Endothelial cell of umbilical vein (primary cell): ENCODE results near the gene PRX. TPM values are rescaled to one million over a fixed set of nuclear protein-coding genes. Genes with fewer than 3 reads are reported as not detected.

Source experiments
- BruUV-seq: library from RNA; stranded (reverse); fragments of 400-500 nt; replicated peaks from 2 replicates; lab custom pipeline; 2021; lab: Mats Ljungman, UMichigan
- CTCF ChIA-PET: fragments of 300-600, 350-600 bp; sonication (Branson Sonifier 250); formaldehyde crosslinking; loops from one replicate; lab custom pipeline; 2021; ENCODE audit warnings: antibody characterized with exemption, inconsistent platforms; lab: Charles Lee
- POLR2A ChIA-PET: fragments of 300-600, 350-600 bp; sonication (Branson Sonifier 250); formaldehyde crosslinking; loops from one replicate; lab custom pipeline; 2021; ENCODE audit warnings: antibody characterized with exemption, inconsistent platforms; lab: Charles Lee
- DNase-seq: peaks from one replicate; pipeline ENCODE4 v3.0.0-alpha.2; 2011; ENCODE audit warnings: low read depth, low spot score
- FAIRE-seq: peaks from 2 replicates; lab custom pipeline; 2011; peaks lifted over from hg19 to GRCh38; lab: Jason Lieb, UNC
- H2AFZ ChIP-seq: 2 replicates; pipeline ENCODE4 v1.6.0; 2012; ENCODE audit warnings: low read depth, low read length, control low read depth, inconsistent platforms
- H3K27ac ChIP-seq: 2 replicates; pipeline ENCODE4 v1.5.1; 2011; ENCODE audit warnings: low read depth, mild to moderate bottlenecking, control low read depth, low read length, moderate library complexity; ENCODE audit not compliant: insufficient read depth
- H3K27me3 ChIP-seq, 2 experiments: 2 replicates each; pipeline versions ENCODE4 v1.6.0 to v1.6.1; 2011; ENCODE audit warnings: low read length in 2 of 2, mixed read lengths in 1 of 2; ENCODE audit not compliant: control insufficient read depth in 2 of 2, insufficient read depth in 2 of 2
- H3K36me3 ChIP-seq, 2 experiments: 2 replicates in 1 of 2; 3 replicates in 1 of 2; pipeline ENCODE4 v1.5.1; 2011; ENCODE audit warnings: low read length in 2 of 2, mild to moderate bottlenecking in 1 of 2, moderate library complexity in 1 of 2; ENCODE audit not compliant: control insufficient read depth in 2 of 2, insufficient read depth in 2 of 2; ENCODE audit errors: extremely low read depth in 1 of 2
- H3K4me1 ChIP-seq: 3 replicates; pipeline ENCODE4 v1.5.1; 2011; ENCODE audit warnings: mild to moderate bottlenecking, low read length; ENCODE audit not compliant: control insufficient read depth, insufficient read depth; ENCODE audit errors: extremely low read depth
- H3K4me2 ChIP-seq: 2 replicates; pipeline ENCODE4 v1.6.1; 2011; ENCODE audit warnings: low read length, control low read depth, mixed read lengths; ENCODE audit not compliant: insufficient read depth
- H3K4me3 ChIP-seq, 3 experiments: fragments of 200-600 bp in 1 of 3; sonication (generic), shearing (Covaris generic) in 1 of 3; replicated peaks in 1 of 3; 2 replicates each; pipeline ENCODE4 v1.5.1; 2011 to 2016; ENCODE audit warnings: control low read depth in 3 of 3, low read length in 3 of 3, mild to moderate bottlenecking in 2 of 3, inconsistent platforms in 1 of 3, low read depth in 1 of 3, moderate library complexity in 1 of 3; ENCODE audit not compliant: insufficient read depth in 1 of 3
- H3K79me2 ChIP-seq: 2 replicates; pipeline ENCODE4 v1.6.0; 2012; ENCODE audit warnings: low read length, inconsistent platforms; ENCODE audit not compliant: control insufficient read depth, insufficient read depth
- H3K9ac ChIP-seq: replicated peaks from 2 replicates; pipeline ENCODE3; 2011; ENCODE audit warnings: low read length, control low read depth; ENCODE audit not compliant: insufficient read depth; ENCODE audit errors: extremely low read depth
- H3K9me1 ChIP-seq: replicated peaks from 3 replicates; pipeline ENCODE4 v1.6.0; 2011; ENCODE audit warnings: mild to moderate bottlenecking, low read length; ENCODE audit not compliant: control insufficient read depth, insufficient read depth; ENCODE audit errors: extremely low read depth
- H3K9me3 ChIP-seq: replicated peaks from 2 replicates; pipeline ENCODE4 v1.5.1; 2012; ENCODE audit warnings: low read length, inconsistent platforms; ENCODE audit not compliant: control insufficient read depth, insufficient read depth
- H4K20me1 ChIP-seq: replicated peaks from 2 replicates; pipeline ENCODE3; 2011; ENCODE audit warnings: mild to moderate bottlenecking, low read length; ENCODE audit not compliant: control insufficient read depth, insufficient read depth; ENCODE audit errors: extremely low read depth
- CTCF ChIP-seq, 2 donors: IDR thresholded peaks; 1 replicate in 1 of 2; 2 replicates in 1 of 2; pipeline ENCODE4 v1.5.1; 2011; ENCODE audit warnings: low read length in 2 of 2, mild to moderate bottlenecking in 2 of 2, moderate library complexity in 2 of 2, control low read depth in 1 of 2, inconsistent platforms in 1 of 2, low read depth in 1 of 2; ENCODE audit not compliant: insufficient read depth in 1 of 2; ENCODE audit errors: extremely low read depth in 1 of 2
- EZH2 ChIP-seq: IDR thresholded peaks from 2 replicates; pipeline ENCODE4 v1.6.1; 2012; ENCODE audit warnings: borderline replicate concordance, low read depth, mild to moderate bottlenecking, moderate library complexity, low read length, inconsistent platforms; ENCODE audit not compliant: severe bottlenecking
- FOS ChIP-seq: IDR thresholded peaks from 2 replicates; pipeline ENCODE4 v1.6.1; 2011; ENCODE audit warnings: mild to moderate bottlenecking, low read length, moderate library complexity, borderline replicate concordance; ENCODE audit not compliant: insufficient read depth
- GATA2 ChIP-seq: IDR thresholded peaks from 2 replicates; pipeline ENCODE4 v1.7.0; 2011; ENCODE audit warnings: low read depth, mild to moderate bottlenecking, moderate library complexity, mixed read lengths, low read length; ENCODE audit not compliant: insufficient read length, insufficient read depth
- JUN ChIP-seq: IDR thresholded peaks from 2 replicates; pipeline ENCODE4 v1.6.1; 2011; ENCODE audit warnings: borderline replicate concordance, low read depth; ENCODE audit not compliant: insufficient read length, insufficient read depth
- MAX ChIP-seq: IDR thresholded peaks from 2 replicates; pipeline ENCODE4 v1.6.1; 2011; ENCODE audit not compliant: insufficient read depth, insufficient read length
- MYC ChIP-seq: IDR thresholded peaks from one replicate; pipeline ENCODE4 v1.6.1; 2011; ENCODE audit warnings: mild to moderate bottlenecking, low read depth, low read length
- POLR2A ChIP-seq: IDR thresholded peaks from 2 replicates; pipeline ENCODE4 v1.6.1; 2012; ENCODE audit warnings: low read depth, mild to moderate bottlenecking, control low read depth, low read length
- POLR2AphosphoS5 ChIP-seq: IDR thresholded peaks from 2 replicates; pipeline ENCODE4 v1.6.1; 2012; ENCODE audit warnings: low read depth, mild to moderate bottlenecking, control low read depth, low read length, moderate library complexity; ENCODE audit not compliant: insufficient read depth
- dilution Hi-C: fragments of 300-500 bp; cut with MboI; formaldehyde crosslinking; loops from one replicate; pipeline ENCODE4 v1.15.0; 2019; ENCODE audit warnings: low sequenced_read_pairs; ENCODE audit not compliant: extremely low pct_ligation_motif_present
- intact Hi-C: fragments of 100-400 bp; cut with micrococcal nuclease; formaldehyde crosslinking; loops from one replicate; pipeline ENCODE4 v1.10.0; 2022
- polyA plus RNA-seq, 4 experiments: library from polyadenylated mRNA; depleted of rRNA in 3 of 4; stranded (reverse) in 3 of 4; unstranded in 1 of 4; fragments of >200 nt; gene quantifications; 2 replicates each; pipeline versions ENCODE4 v1.2.1 to v1.2.3, GENCODE V29; 2011 to 2012; ENCODE audit warnings: missing spikeins in 1 of 4
- total RNA-seq: library from RNA; stranded (reverse); gene quantifications from 2 replicates; pipeline ENCODE4 v1.2.3, GENCODE V29; 2021

The PRX gene
- total and polyA plus RNA-seq, 2 donors (not counting 3 experiments of a cell fraction or from before 2014, with no cell fraction given): 0.80 to 1.3 TPM

GRCh38 chr19:40360020-40360707 is 53.0 kb downstream of the PRX start:
- ChIA-PET CTCF (no interaction called here), POLR2A (no interaction called here)
- Histone ChIP-seq H3K36me3 (no peaks in the 10 kb centered on the region), H3K9me3 (no peaks in the 10 kb centered on the region), H3K27ac (no peak overlapping the region), H3K27me3 (no peaks in the 10 kb centered on the region), H3K9ac (no peak overlapping the region), H2AFZ (no peak overlapping the region), H3K4me1 (peaks cover 4% of the 10 kb centered on the region), H3K79me2 (peaks cover 7% of the 10 kb centered on the region), H3K4me3 (no peak overlapping the region), H3K4me2 (no peak overlapping the region), H4K20me1 (no peaks in the 10 kb centered on the region), H3K9me1 (no peaks in the 10 kb centered on the region)
- DNase-seq: no peak
- TF ChIP-seq CTCF (IDR thresholded peaks at IDR 0.05; ENCODE audit: extremely low read depth in 1 of 2, insufficient read depth in 1 of 2, low read depth in 1 of 2, low read length in 2 of 2) (no peak), EZH2 (no peak), FOS (no peak), JUN (no peak), POLR2AphosphoS5 (no peak), GATA2 (no peak), MAX (no peak), MYC (no peak), POLR2A (no peak)
- no peak for FAIRE-seq
- BruUV-seq: no TSS peak
- dilution Hi-C loops (no loop called here), intact Hi-C loops (no loop called here)
